Smooth muscle cell (in vitro differentiated cells): ENCODE measurements around the gene PLPP4. TPM values are rescaled to one million over a fixed set of nuclear protein-coding genes. Genes with fewer than 3 reads are reported as not detected.
A peak's percentile ranks its signal among the peaks of the same experiment; 100 is the strongest.

Source experiments
- DNase-seq: peaks from one replicate; lab custom pipeline; 2025; ENCODE audit not compliant: unreplicated experiment; lab: John Stamatoyannopoulos, UW
- H2AFZ ChIP-seq: fragments of 200-600 bp; sonication (generic); 2 replicates; pipeline ENCODE4 v1.6.0; 2016; ENCODE audit warnings: antibody characterized with exemption, low read depth, mild to moderate bottlenecking
- H3F3A ChIP-seq: fragments of 200-600 bp; sonication (generic); 2 replicates; pipeline ENCODE4 v1.6.0; 2017; ENCODE audit warnings: antibody characterized with exemption, low read depth
- H3K27ac ChIP-seq: fragments of 200-600 bp; sonication (generic); 2 replicates; pipeline ENCODE4 v1.5.1; 2016; ENCODE audit warnings: low read depth, mild to moderate bottlenecking
- H3K27me3 ChIP-seq: fragments of 200-600 bp; sonication (generic); 2 replicates; pipeline ENCODE4 v1.6.1; 2016; ENCODE audit warnings: low read depth, mild to moderate bottlenecking
- H3K36me3 ChIP-seq: fragments of 200-600 bp; sonication (generic); 2 replicates; pipeline ENCODE4 v1.5.1; 2016; ENCODE audit warnings: low read depth
- H3K4me1 ChIP-seq: fragments of 200-600 bp; sonication (generic); 2 replicates; pipeline ENCODE4 v1.5.1; 2016; ENCODE audit warnings: low read depth
- H3K4me2 ChIP-seq: fragments of 200-600 bp; sonication (generic); 2 replicates; pipeline ENCODE4 v1.6.0; 2016; ENCODE audit warnings: mild to moderate bottlenecking
- H3K4me3 ChIP-seq: fragments of 200-600 bp; sonication (generic); 2 replicates; pipeline ENCODE4 v1.5.1; 2016; ENCODE audit warnings: mild to moderate bottlenecking
- H3K79me2 ChIP-seq: fragments of 200-600 bp; sonication (generic); 2 replicates; pipeline ENCODE4 v1.6.0; 2016; ENCODE audit warnings: low read depth, mild to moderate bottlenecking
- H3K9ac ChIP-seq: fragments of 200-600 bp; sonication (generic); 2 replicates; pipeline ENCODE4 v1.6.0; 2016; ENCODE audit warnings: low read depth
- H3K9me3 ChIP-seq: fragments of 200-600 bp; sonication (generic); replicated peaks from 2 replicates; pipeline ENCODE4 v1.5.1; 2016; ENCODE audit warnings: low read depth
- H4K20me1 ChIP-seq: fragments of 200-600 bp; sonication (generic); 2 replicates; pipeline ENCODE4 v1.6.0; 2016; ENCODE audit warnings: low read depth
- WGBS: methylation state at CpG from one replicate; pipeline ENCODE4 v1.1.7; 2016; ENCODE audit warnings: low lambda C conversion rate; 5-methylcytosine and 5-hydroxymethylcytosine counted together
- polyA plus RNA-seq: library from polyadenylated mRNA; unstranded; fragments of >200 nt; fragmentation: Nextera tagmentation; extraction: Ambion mirVana; gene quantifications from 2 replicates; pipeline ENCODE4 v1.2.1, GENCODE V29; 2016
- total RNA-seq: library from RNA; depleted of rRNA; stranded (reverse); fragments of >200 nt; gene quantifications from 2 replicates; pipeline ENCODE4 v1.2.3, GENCODE V29; 2014
- TF ChIP-seq, protein P1 (sequence below): fragments of 200-600 bp; sonication (generic); IDR thresholded peaks from 2 replicates; pipeline ENCODE4 v1.5.1; 2017; ENCODE audit warnings: borderline replicate concordance, mild to moderate bottlenecking, antibody characterized with exemption; ENCODE audit not compliant: insufficient read depth, poor library complexity, severe bottlenecking

PLPP4 gene
- total and polyA plus RNA-seq, 2 experiments from 2014 or later = 27.2 to 33.5 TPM

GRCh38 chr10:120632942-120633341, 175.9 kb downstream of the PLPP4 start:
- H3K4me1 ChIP-seq = no peaks in the 10 kb centered on the region
- no peaks in the 10 kb centered on the region for H3K9me3 ChIP-seq
- no peaks in the 10 kb centered on the region for H3K79me2 ChIP-seq
- no peaks in the 10 kb centered on the region for H3K36me3 ChIP-seq
- no peaks in the 10 kb centered on the region for H4K20me1 ChIP-seq
- H3K27me3 ChIP-seq = peaks cover 7% of the 10 kb centered on the region
- H2AFZ ChIP-seq = no peak overlapping the region
- no peak overlapping the region for H3K4me3 ChIP-seq
- TF ChIP-seq, protein P1, sequence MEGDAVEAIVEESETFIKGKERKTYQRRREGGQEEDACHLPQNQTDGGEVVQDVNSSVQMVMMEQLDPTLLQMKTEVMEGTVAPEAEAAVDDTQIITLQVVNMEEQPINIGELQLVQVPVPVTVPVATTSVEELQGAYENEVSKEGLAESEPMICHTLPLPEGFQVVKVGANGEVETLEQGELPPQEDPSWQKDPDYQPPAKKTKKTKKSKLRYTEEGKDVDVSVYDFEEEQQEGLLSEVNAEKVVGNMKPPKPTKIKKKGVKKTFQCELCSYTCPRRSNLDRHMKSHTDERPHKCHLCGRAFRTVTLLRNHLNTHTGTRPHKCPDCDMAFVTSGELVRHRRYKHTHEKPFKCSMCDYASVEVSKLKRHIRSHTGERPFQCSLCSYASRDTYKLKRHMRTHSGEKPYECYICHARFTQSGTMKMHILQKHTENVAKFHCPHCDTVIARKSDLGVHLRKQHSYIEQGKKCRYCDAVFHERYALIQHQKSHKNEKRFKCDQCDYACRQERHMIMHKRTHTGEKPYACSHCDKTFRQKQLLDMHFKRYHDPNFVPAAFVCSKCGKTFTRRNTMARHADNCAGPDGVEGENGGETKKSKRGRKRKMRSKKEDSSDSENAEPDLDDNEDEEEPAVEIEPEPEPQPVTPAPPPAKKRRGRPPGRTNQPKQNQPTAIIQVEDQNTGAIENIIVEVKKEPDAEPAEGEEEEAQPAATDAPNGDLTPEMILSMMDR = no peak
- no peak overlapping the region for H3K27ac ChIP-seq
- no peak overlapping the region for H3K9ac ChIP-seq
- H3K4me2 ChIP-seq = no peak overlapping the region
- H3F3A ChIP-seq = no peaks in the 10 kb centered on the region
- WGBS = 82% methylated on average over 3 of the region's 3 CpGs
- no peak for DNase-seq

- TF ChIP-seq, protein P1 = peak; percentile 9
- H3K9ac ChIP-seq = no peak overlapping the region
- WGBS = 68% methylated on average over 12 of the region's 12 CpGs
Observed at GRCh38 chr10:120634659-120635058, 177.6 kb downstream of the PLPP4 start.

More at GRCh38 chr10:120634659-120635058, 177.6 kb downstream of the PLPP4 start:
- Histone ChIP-seq H3K4me1 (no peaks in the 10 kb centered on the region), H3K4me2 (no peak overlapping the region), H4K20me1 (no peaks in the 10 kb centered on the region), H3K79me2 (no peaks in the 10 kb centered on the region), H3K27ac (no peak overlapping the region), H3K4me3 (no peak overlapping the region), H3K9me3 (no peaks in the 10 kb centered on the region), H3F3A (no peaks in the 10 kb centered on the region), H2AFZ (no peak overlapping the region), H3K36me3 (no peaks in the 10 kb centered on the region), H3K27me3 (peaks cover 7% of the 10 kb centered on the region)
- no peak for DNase-seq
